GM21390 (cell line): Measurements from ENCODE around the gene BPI.
"Not testable (repeated sequence)": the region's sequence is repeated elsewhere in the genome, so short reads cannot be mapped to it uniquely, and the experiment has no call there.

Experiments used
- ATAC-seq: cut with Tn5 transposase; IDR thresholded peaks from one replicate; pipeline ENCODE4 v1.9.1; 2021; ENCODE audit not compliant: unreplicated experiment

BPI gene

GRCh38 chr20:38277691-38278090 is 26.3 kb upstream of the BPI start:
- no peak for ATAC-seq

GRCh38 chr20:38278131-38278530 is 25.8 kb upstream of the BPI start:
- ATAC-seq = no peak

GRCh38 chr20:38278763-38279162 is 25.2 kb upstream of the BPI start:
- no peak for ATAC-seq

- not testable (repeated sequence) for ATAC-seq
These were observed 22.6 kb upstream of the BPI start for GRCh38 chr20:38281176-38281915.

GRCh38 chr20:38283236-38283635 is 20.7 kb upstream of the BPI start:
- ATAC-seq = no peak

GRCh38 chr20:38284066-38284650 is 19.8 kb upstream of the BPI start:
- not testable (repeated sequence) for ATAC-seq

DNA sequence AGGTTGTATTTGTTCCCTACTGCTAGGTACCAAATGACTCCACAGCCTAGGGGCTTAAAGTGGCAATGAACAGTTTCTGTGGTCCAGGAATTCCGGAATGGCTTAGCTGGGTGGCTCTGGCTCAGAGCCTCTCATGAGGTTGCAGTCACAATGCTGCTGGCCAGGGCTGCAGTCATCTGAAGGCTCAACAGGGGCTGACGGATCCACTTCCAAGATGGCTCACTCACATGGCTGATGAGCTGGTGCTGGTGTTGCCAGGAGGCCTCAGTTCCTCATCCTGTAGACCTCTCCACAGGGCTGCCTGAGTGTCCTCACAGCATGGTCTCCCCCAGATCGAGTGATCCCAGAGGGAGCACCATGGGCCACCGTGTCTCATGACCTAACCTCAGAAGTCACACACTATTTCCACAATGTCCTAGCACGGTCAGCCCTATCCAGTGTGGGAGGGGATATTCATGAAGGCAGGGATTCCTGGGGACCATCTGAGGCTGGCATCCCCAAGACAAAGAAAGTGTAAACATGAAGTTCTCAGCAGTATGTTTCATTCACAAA is 19.0 kb upstream of the BPI start:
- ATAC-seq = no peak

DNA sequence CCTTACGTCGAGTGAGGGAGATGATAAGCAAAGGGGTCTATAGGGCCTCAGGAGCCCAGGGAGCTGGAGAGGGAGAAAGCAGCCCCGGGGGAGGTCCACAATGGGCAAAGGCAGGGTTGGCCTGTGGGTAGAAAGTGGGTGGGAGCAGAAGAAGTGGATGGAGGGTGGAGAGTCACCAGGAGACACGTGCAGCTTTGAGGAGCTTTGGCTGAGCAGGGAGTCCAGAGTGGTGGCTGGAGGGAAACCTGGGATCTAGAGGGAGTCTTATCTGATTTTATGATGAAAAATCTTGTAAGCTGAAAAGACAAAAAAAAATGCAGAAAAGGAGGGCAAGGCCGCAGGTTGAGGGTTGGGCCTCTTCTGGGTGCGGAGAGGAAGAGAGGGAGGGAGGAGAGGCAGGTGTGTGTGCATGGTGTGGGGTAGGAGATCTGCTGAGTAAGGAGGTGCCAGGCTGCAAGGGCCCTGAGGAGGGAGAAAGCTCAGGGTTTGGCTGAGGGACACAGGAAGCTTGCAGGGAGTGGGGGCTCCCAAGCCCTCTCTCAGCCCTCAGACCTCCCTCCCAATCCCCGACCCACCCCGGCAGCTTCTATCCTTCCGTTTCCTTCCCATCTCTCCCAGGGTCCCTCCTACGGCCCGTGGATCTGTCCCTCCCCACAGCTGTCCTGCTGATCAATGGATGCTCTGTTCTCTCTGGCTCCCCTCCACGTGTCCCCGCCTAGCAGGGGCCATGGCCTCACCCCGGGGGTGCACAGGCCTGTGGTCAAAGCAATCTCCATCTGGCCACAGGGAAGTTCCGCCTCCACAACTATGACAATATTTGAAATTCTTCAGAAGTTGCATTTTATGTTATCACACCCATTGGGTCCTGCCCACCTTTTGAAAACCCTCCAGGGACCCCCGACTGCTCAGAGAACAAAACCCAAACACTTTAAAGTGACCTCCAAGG is 17.1 kb upstream of the BPI start:
- ATAC-seq = no peak

DNA sequence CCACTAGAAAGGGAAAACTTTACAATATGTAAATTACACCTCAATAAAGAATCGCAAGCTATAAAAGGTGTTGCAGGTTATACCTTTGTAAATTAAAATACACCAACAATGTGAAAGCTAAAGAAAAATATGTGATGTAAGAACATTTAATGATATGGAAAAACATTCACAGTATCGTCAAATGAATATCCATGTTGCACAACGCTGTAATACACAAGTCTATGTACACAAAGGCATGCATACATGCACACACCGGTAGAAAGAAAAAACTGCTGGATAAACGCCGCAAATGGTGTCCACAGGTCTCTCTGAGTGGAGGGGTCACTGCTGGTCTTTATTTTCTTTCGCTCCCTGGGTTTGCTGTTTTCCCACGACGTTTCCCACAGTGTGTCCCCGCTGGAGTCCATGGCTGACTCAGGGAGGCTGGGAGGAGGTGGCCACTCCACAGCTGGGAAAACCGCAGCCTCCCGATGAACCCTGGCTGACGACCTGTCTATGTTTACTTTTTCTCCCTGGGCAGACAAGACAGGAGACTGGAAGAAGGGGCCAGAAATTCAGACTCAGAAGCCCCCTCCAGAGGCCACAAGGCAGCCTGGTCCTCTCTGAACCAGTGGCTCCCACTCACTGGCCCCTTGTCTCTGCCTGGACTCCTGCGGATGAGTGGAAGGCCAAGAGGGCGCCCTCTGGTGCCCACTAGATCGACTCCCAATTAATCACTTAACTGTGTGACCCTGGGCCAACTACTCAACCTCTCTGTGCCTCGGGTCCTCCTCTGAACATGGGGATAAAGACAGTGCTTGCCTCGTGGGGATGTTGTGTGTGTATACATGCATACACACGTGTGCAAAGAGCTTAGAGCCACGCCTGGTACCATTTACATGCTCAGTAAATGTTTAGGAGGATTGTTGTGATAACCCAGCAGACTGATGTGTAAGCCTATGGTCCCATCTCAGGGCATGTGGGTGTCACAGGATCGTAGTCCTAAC is 12.8 kb upstream of the BPI start:
- no peak for ATAC-seq

- no peak for ATAC-seq
These were observed 12.0 kb upstream of the BPI start for GRCh38 chr20:38291966-38292365.

- no peak for ATAC-seq
These were observed 10.4 kb upstream of the BPI start for GRCh38 chr20:38293491-38294065.

DNA sequence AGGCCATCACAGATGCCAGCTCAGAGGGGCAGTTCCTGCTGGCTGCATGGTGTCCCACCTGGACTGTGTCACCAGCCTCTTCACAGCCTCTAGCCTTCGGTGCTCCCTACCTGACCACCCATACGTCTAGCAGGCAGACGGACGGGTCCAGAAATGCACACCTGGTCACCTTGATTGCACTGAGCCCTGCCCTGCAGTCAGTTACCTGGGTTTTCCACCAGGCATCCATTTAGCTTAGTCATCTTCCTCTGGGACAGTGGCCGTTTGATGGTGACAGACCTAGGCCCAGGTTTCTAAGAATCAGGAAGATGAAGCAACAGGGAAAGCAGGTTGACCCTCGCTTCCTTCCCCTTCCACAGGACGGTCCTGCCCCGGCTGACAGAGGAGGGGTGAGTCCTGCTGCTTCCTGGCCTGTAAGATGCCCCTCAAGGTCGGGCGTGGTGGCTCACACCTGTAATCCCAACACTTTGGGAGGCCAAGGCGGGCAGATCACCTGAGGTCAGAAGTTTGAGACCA is 9.8 kb upstream of the BPI start:
- ATAC-seq = no peak

- no peak for ATAC-seq
These were observed 8.1 kb upstream of the BPI start for GRCh38 chr20:38295811-38296210.

DNA sequence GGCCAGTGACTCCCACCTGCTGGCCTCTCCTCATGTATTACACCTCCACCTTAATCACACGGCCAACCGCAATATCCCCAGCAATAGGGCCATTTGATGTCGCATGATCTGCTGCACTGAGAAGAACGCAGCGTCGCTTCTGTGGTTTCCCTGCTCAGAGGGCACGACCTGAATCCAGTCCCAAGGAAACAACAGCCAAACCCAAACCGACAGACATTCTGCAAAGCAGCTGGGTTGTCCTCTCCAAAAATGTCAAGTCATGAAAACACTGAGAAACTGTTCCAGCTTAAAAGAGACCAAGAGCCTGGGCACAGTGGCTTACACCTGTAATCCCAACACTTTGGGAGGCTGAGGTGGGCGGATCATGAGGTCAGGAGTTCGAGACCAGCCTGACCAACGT is 7.5 kb upstream of the BPI start:
- ATAC-seq = no peak

DNA sequence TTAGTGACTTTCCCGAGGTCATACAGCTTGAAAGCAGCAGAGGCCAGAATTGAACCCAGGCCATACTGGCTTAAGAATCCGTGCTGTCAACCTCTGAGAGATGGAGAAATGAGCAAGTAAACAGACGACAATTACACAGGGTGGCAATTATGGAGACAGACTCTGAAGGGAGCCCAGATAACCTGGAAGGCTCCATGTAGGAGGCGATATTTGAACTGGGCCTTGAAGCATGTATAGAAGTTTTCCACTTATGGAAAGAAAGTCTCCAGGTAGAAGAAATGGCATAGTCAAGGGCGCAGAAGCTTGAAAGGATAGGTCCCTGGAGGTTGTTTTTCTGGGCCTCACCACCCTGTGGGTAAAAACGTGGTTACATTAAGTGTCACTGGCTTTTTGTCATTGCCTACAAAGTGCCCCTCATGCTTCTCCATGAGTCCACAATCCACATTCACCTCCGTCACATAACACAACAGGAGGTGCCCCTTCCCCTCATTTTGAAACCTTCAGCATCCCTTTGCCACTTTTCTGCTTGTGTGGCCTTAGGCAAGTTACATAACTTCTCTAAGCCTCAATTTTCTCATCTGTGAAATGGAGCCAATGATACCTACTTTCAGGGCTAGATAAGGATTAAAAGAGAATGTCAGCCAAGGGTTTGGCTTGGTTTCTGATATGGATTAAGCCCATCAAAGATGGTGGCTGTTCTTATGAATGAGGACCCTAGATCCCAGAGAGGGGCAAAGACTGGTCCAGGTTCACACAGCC is 5.9 kb upstream of the BPI start:
- ATAC-seq = no peak

GRCh38 chr20:38298768-38299288 is 5.1 kb upstream of the BPI start:
- ATAC-seq = no peak

DNA sequence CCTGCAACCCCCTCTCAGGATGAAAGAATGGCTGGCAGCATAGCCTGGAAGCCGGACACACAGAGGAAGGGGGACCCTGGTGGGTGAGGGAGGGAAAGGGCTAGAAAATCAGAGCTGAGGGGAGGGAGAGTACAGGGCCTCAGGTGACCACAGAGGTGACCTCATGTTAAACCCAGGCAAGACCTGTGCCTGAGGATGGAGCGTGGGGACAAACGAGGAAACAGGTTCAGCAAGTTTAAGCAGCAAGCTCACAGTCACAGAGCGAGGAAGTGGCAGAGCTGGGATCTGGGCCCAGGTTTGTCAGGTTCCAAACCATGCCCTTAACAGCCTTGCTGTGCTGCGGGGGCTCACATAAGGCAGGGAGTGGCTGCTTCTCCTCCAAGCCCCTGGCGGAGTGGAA is 4.0 kb upstream of the BPI start:
- no peak for ATAC-seq

- no peak for ATAC-seq
These were observed 3.5 kb upstream of the BPI start for GRCh38 chr20:38300438-38300837.

DNA sequence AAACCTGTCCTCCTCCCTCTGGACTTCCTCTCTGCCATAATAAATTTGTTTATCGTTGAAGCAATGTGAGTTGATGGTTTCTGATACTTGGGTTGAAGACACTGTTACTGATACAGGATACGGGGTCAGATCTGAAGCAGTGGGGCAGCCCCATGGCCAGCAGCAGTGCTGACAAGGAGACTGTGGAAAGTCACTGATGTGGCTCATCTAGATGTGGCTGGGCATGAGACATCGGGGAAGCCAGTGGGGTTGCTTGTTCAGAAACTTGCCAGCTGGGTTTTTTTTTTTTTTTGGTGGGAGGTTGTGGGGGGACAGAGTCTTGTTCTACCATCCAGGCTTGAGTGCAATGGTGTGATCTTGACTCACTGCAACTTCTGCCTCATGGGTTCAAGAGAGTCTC is 2.6 kb upstream of the BPI start:
- ATAC-seq = no peak
